Embryonic facial prominence (tissue), 1 donor: ENCODE results near the gene NXNL1.
"Not testable (repeated sequence)": the region's sequence is repeated elsewhere in the genome, so short reads cannot be mapped to it uniquely, and the experiment has no call there.

Experiments used
- DNase-seq: peaks from one replicate; pipeline ENCODE4 v3.0.0-alpha.2; 2016; ENCODE audit errors: extremely low spot score

The NXNL1 gene

DNA sequence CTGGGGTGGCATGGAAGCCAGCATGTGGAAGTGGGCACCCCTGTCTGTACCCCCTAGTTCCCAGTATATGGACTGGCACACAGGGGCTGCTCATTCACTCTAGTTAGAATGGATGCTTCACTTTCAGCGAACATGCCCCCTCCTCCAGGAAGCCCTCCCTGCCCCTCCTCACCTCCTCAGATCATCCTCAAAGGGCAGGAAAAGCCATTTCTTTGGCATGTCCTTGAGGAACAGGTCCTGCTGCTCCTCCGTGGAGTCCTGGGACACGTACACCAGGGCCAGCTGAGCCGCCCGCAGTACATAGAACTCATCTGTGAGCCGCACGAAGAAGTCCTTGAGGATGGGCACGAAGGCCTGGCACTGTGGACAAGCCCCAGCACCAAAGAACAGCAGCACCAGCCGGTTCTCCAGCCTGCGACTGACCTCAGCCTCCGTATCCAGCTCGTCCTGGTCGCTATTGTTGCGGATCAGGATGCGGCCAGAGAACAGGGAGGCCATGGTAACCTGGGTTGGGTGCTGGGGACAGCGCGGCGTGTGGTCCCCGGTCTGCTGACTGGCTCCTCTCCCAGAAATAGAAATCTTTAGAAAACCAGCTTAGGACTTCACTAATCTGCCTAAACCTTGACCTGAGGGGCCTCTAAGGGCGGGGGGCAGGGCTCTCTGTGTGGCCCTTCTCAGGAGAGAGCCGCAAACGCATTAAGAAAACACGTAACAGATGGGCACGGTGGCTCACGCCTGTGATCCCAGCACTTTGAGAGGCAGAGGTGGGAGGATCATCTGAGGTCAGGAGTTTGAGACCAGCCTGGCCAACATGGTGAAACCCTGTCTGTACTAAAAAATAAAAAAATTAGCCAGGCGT, at the start of gene NXNL1:
Gene NXNL1 (minus strand): TSS at position 555 of the 859 bp plus-strand sequence. CDS start 57 bp downstream, at position 498.
- no peak for DNase-seq

- DNase-seq = not testable (repeated sequence)
These were observed 47.8 kb upstream of the NXNL1 start for GRCh38 chr19:17508558-17508933.

- DNase-seq = no peak
These were observed 46.0 kb upstream of the NXNL1 start for GRCh38 chr19:17506745-17507144.

GRCh38 chr19:17505223-17505622, 44.5 kb upstream of the NXNL1 start:
- no peak for DNase-seq

GRCh38 chr19:17504456-17504855, 43.7 kb upstream of the NXNL1 start:
- no peak for DNase-seq

DNA sequence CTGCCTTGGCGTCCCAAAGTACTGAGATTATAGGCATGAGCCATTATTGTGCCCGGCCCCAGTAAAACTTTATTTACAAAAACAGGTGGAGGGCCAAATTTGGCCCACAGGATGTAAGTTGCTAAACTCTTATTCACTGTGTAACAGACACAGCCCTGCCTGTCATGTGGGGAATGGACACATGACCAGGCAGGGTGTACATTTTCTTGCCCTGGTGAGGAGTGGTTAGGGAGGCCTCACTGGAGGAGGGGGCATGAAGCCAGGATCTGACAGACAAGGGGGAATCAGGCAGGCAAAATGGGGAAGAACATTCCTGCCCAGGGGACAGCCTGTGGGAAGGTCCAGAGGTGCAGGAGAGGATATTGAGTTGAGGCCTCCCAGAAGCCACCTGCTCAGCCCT, 43.3 kb upstream of the NXNL1 start:
- DNase-seq = no peak

- DNase-seq = no peak
These were observed 42.5 kb upstream of the NXNL1 start for GRCh38 chr19:17503240-17503639.

DNA sequence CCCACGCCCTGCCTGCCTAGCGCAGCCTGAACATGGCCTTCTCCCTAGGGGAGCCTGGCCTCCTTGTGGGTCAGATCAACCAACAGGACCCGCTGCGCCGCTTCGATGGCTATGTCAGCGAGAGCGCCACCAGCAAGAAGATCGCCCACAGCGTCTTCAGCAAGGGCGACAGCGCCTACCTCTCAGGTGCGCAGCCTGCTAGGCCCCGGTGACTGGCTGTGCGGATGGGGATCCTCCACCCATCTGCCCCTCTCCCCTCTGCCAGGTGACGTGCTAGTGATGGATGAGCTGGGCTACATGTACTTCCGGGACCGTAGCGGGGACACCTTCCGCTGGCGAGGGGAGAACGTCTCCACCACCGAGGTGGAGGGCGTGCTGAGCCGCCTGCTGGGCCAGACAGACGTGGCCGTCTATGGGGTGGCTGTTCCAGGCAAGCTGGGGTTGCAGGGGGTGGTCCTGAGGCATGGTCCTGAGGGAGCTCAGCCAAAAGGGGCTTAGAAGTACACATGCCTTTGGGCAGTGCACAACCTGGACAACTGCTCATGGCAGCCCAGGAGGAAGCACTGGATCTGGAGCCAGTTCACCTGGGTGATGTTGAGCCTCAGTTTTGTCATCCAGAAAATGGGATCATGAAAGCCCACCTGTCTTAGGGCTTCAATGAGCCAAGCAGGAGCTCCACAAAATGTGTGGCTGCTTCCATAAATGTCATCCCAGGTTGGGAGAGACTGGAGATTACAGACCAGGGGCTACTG, 39.9 kb upstream of the NXNL1 start:
- no peak for DNase-seq

DNA sequence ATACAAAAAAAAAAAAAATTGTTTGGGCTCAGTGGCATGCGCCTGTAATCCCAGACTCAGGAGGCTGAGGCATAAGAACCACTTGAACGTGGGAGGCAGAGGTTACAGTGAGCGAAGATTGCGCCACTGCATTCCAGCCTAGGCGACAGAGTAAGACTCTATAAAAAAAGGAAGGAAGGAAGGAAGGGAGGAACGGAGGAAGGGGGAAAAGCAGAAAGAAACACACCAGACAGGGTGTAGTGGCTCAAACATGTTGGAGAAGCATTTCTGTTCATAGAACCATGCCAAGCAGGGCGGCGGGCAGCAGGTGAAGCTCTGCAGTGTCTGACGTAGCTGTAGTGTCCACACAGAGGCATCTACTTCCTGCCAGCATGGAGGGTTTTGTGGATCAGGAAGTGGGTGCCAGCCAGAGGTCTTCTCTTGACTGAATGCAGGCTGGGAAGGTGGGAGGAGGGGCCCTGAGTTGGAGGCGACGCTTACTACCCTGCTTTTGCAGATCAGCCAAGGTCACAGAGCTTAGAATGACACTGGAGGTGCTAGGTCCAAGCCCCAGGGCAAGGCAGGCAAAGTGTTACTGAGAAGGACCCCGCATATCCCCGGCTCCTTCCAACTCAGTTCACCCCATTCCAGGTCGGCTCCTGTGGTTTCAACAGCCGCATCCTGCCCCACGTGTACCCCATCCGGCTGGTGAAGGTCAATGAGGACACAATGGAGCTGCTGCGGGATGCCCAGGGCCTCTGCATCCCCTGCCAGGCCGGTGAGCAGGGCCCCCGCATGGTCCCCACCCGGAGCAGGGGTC, 39.1 kb upstream of the NXNL1 start:
- DNase-seq = no peak

DNA sequence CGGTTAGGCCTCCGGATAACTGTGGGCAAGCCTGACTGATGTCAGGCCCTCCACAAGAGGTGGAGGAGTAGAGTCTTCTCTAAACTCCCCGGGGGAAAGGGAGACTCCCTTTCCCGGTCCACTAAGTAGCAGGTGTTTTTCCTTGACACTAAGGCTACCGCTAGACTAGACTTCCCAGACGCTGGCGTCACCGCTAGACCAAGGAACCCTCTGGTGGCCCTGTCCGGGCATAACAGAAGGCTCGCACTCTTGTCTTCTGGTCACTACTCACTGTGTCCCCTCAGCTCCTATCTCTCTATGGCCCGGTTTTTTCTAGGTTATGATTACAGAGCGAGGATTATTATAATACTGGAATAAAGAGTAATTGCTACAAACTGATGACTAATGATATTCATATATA, 38.3 kb upstream of the NXNL1 start:
- not testable (repeated sequence) for DNase-seq

DNA sequence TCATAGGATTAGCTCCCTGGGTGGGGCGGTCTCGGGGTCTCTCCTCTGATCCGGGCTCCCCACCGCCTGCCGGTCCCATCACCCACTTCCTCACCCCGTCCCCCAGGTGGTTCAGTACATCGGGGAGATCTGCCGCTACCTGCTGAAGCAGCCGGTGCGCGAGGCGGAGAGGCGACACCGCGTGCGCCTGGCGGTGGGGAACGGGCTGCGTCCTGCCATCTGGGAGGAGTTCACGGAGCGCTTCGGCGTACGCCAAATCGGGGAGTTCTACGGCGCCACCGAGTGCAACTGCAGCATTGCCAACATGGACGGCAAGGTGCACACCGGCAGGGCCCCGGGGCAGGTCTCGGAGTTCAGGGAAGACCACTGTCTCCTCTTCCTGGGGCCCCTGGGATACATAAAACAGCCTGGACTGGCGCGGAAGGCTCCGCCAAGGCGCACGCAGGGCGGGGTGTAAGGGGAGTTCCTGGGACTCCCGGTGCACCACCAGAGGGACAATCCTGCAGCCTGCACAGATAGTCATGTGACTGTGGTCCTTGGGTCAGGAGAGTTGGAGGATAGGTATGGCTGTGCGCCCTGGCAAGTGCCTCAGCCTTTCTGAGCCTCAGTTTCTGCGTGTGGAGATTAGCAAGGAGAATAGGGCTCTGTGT, 36.5 kb upstream of the NXNL1 start:
- DNase-seq = no peak

- no peak for DNase-seq
These were observed 35.7 kb upstream of the NXNL1 start for GRCh38 chr19:17496337-17496997.

DNA sequence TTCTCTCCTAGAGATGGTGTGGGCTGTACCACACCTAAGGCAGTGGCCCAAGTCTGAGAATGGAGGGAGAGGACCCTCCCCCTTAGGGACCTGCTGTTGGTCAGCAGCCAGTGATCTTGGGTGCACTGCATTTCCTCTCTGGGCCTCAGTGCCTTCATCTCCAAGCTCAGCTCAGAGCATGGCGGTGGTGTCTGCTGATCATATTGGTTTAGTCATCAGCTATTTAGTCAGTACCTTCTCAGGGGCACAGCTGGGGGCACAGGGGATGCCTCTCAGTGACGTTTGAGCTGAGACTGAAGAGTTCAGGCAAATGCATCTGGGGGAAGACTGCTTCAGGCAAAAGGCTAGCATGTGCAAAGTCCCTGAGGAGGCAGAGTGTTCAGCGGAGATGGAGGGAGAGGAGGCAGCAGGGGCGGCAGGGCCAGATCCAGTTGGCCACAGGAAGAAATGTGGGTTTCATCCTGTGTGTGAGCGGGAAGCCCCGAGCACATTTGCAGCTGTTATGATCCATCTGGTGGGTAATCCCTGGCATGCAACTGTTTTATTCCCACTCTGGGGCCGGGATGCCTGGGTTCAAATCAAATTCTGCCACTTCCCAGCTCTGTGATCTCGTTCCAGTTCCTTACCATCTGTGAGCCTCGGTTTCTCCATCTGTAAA, 35.0 kb upstream of the NXNL1 start:
- DNase-seq = no peak

DNA sequence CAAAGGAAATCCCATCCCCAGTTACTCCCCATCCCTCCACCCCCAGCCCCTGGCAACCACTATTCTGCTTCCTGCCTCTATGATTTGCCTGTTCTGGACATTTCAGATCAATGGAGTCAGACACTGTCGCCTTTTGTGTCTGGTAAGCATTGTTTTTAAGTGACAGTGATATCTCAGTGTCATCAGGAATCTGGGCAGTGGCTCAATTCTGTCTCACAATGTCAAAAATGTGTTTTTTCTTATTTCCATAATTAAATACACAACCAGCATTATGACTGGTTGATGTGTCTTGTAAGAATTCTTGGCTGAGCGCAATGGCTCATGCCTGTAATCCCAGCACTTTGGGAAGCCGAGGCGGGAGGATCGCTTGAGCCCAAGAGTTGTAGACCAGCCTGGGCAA, 30.6 kb upstream of the NXNL1 start:
- DNase-seq = no peak

- DNase-seq = no peak
These were observed 29.7 kb upstream of the NXNL1 start for GRCh38 chr19:17490411-17490810.

GRCh38 chr19:17489392-17490030, 28.8 kb upstream of the NXNL1 start:
- no peak for DNase-seq

- DNase-seq = no peak
These were observed 28.1 kb upstream of the NXNL1 start for GRCh38 chr19:17488593-17489391.

DNA sequence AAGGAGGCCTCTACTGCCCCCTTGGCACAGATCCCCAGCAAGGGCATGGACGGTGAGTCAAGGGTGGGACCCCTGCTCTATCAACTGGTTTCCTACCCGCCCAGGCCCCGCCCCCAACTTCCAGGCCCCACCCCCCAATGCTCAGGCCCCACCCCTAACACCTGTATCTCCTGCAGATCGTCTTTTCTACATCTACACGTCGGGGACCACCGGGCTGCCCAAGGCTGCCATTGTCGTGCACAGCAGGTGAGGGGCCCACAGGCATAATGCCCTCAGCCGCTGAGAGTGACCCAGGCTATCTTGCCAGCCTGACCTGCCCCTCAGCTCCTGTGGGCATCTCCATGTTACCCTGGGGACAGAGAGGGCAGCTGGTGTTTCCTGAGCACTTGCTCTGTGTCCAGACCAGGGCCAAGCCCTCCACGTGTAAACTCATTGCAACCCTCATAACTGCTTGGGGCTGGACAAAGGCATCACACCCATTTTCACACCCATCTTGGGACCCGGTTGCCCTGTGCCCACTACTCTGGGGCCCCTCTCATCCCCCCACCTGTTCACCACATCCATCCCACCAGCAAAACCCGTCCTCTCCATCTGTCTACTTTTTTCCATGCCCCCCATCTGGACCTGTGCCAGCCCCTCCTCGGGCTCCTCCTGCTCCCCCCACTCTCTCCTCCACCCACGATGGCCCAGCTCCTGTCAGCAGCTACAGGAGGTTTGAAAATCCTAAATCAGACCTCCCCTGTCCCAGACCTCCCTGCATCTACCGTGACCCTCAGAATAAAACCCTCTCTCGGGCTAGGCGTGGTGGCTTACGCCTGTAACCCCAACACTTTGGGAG, 26.8 kb upstream of the NXNL1 start:
- DNase-seq = no peak
